Keratinocyte (primary cell): Measurements from ENCODE around the gene CA7. TPM values are rescaled to one million over a fixed set of nuclear protein-coding genes. Genes with fewer than 3 reads are reported as not detected.
A peak's percentile ranks its signal among the peaks of the same experiment; 100 is the strongest.

ENCODE experiments used
- DNase-seq: peaks from one replicate; pipeline ENCODE4 v3.0.0-alpha.2; 2011; ENCODE audit warnings: low read depth, missing footprints, low spot score
- FAIRE-seq: peaks from 2 replicates; lab custom pipeline; 2011; peaks lifted over from hg19 to GRCh38; lab: Jason Lieb, UNC
- H2AFZ ChIP-seq: 2 replicates; pipeline ENCODE4 v1.6.0; 2012; ENCODE audit warnings: low read length, control low read depth, inconsistent platforms; ENCODE audit not compliant: control insufficient read depth
- H3K27ac ChIP-seq: 2 replicates; pipeline ENCODE4 v1.5.1; 2011; ENCODE audit warnings: low read length; ENCODE audit not compliant: control insufficient read depth, insufficient read depth
- H3K27me3 ChIP-seq: 3 replicates; pipeline ENCODE4 v1.6.0; 2011; ENCODE audit warnings: low read length; ENCODE audit not compliant: control insufficient read depth, insufficient read depth; ENCODE audit errors: extremely low read depth
- H3K36me3 ChIP-seq, 2 experiments: 2 replicates in 1 of 2; 3 replicates in 1 of 2; pipeline ENCODE4 v1.5.1; 2011; ENCODE audit warnings: low read length in 2 of 2, mild to moderate bottlenecking in 1 of 2; ENCODE audit not compliant: control insufficient read depth in 2 of 2, insufficient read depth in 2 of 2; ENCODE audit errors: extremely low read depth in 1 of 2
- H3K4me1 ChIP-seq: 3 replicates; pipeline ENCODE4 v1.5.1; 2011; ENCODE audit warnings: low read length; ENCODE audit not compliant: control insufficient read depth, insufficient read depth; ENCODE audit errors: extremely low read depth
- H3K4me2 ChIP-seq: 3 replicates; pipeline ENCODE4 v1.6.0; 2011; ENCODE audit warnings: low read depth, low read length; ENCODE audit not compliant: control insufficient read depth, insufficient read depth; ENCODE audit errors: extremely low read depth
- H3K4me3 ChIP-seq, 3 experiments: fragments of 200-600 bp in 1 of 3; sonication (generic) in 1 of 3; 2 replicates in 2 of 3; 3 replicates in 1 of 3; pipeline ENCODE4 v1.5.1; 2011 to 2016; ENCODE audit warnings: low read length in 3 of 3, mild to moderate bottlenecking in 3 of 3, control low read depth in 2 of 3, inconsistent platforms in 1 of 3, low read depth in 1 of 3, mixed read lengths in 1 of 3, mixed run types in 1 of 3, moderate library complexity in 1 of 3; ENCODE audit not compliant: control insufficient read depth in 2 of 3, insufficient read depth in 2 of 3; ENCODE audit errors: extremely low read depth in 1 of 3
- H3K79me2 ChIP-seq: 2 replicates; pipeline ENCODE4 v1.6.0; 2012; ENCODE audit warnings: low read length; ENCODE audit not compliant: control insufficient read depth, insufficient read depth
- H3K9ac ChIP-seq: 3 replicates; pipeline ENCODE4 v1.6.0; 2011; ENCODE audit warnings: low read length; ENCODE audit not compliant: control insufficient read depth, insufficient read depth; ENCODE audit errors: extremely low read depth
- H3K9me1 ChIP-seq: 3 replicates; pipeline ENCODE4 v1.6.0; 2011; ENCODE audit warnings: low read length; ENCODE audit not compliant: control insufficient read depth, insufficient read depth; ENCODE audit errors: extremely low read depth
- H3K9me3 ChIP-seq: 2 replicates; pipeline ENCODE4 v1.5.1; 2012; ENCODE audit warnings: low read depth, low read length; ENCODE audit not compliant: control insufficient read depth
- H4K20me1 ChIP-seq: 3 replicates; pipeline ENCODE4 v1.6.0; 2011; ENCODE audit warnings: low read length; ENCODE audit not compliant: control insufficient read depth, insufficient read depth; ENCODE audit errors: extremely low read depth
- CTCF ChIP-seq, 3 experiments: IDR thresholded peaks in 1 of 3; conservative IDR thresholded peaks in 1 of 3; optimal IDR thresholded peaks in 1 of 3; 2 replicates in 2 of 3; 3 replicates in 1 of 3; pipeline versions ENCODE3 to v1.5.1; 2011; ENCODE audit warnings: low read length in 3 of 3, mild to moderate bottlenecking in 3 of 3, moderate library complexity in 2 of 3, control low read depth in 1 of 3, inconsistent platforms in 1 of 3; ENCODE audit not compliant: insufficient read depth in 2 of 3; ENCODE audit errors: extremely low read depth in 1 of 3
- EZH2 ChIP-seq: IDR thresholded peaks from one replicate; pipeline ENCODE4 v1.6.1; 2012; ENCODE audit warnings: inconsistent platforms, mild to moderate bottlenecking, low read length, moderate library complexity
- dilution Hi-C: fragments of 300-500 bp; cut with MboI; formaldehyde crosslinking; loops from one replicate; pipeline ENCODE4 v1.7.0; 2020; ENCODE audit warnings: low sequenced_read_pairs; ENCODE audit not compliant: extremely low pct_ligation_motif_present
- polyA plus RNA-seq, 5 experiments: library from polyadenylated mRNA; depleted of rRNA in 3 of 5; stranded (reverse) in 3 of 5; stranded (forward) in 1 of 5; unstranded in 1 of 5; fragments of >200 nt; gene quantifications; 1 replicate in 1 of 5; 2 replicates in 3 of 5; 3 replicates in 1 of 5; pipeline versions ENCODE4 v1.2.1 to v1.2.3, GENCODE V29; 2011 to 2012; ENCODE audit warnings: missing spikeins in 2 of 5, low read depth in 1 of 5, low replicate concordance in 1 of 5

Gene CA7
- polyA plus RNA-seq, 1 donor (not counting 4 experiments of a cell fraction or from before 2014, with no cell fraction given), result not detected

- TF ChIP-seq EZH2 (no peak), CTCF (optimal IDR thresholded peaks at IDR 0.05 in 1 of 3, IDR thresholded peaks at IDR 0.05 in 1 of 3, conservative IDR thresholded peaks at IDR 0.05 in 1 of 3; ENCODE audit: extremely low read depth in 1 of 3, insufficient read depth in 2 of 3, low read length in 3 of 3) (no peak)
- H2AFZ ChIP-seq, result no peak overlapping the region
- no peak overlapping the region for H3K9ac ChIP-seq
- no peak overlapping the region for H3K27ac ChIP-seq
- no peak overlapping the region for H3K4me2 ChIP-seq
- dilution Hi-C loops, result no loop called here
- DNase-seq (no peak), FAIRE-seq (no peak)
- H3K9me1 ChIP-seq, result no peaks in the 10 kb centered on the region
- no peaks in the 10 kb centered on the region for H3K36me3 ChIP-seq
- H3K4me1 ChIP-seq, result peaks cover 8% of the 10 kb centered on the region
- no peaks in the 10 kb centered on the region for H3K27me3 ChIP-seq
- H3K79me2 ChIP-seq, result no peaks in the 10 kb centered on the region
- H4K20me1 ChIP-seq, result no peaks in the 10 kb centered on the region
- H3K9me3 ChIP-seq, result no peaks in the 10 kb centered on the region
- no peak overlapping the region for H3K4me3 ChIP-seq
Observed at GRCh38 chr16:66871840-66872239, 27.6 kb downstream of the CA7 start.

- no peak for FAIRE-seq
- DNase-seq, result no peak
- H3K9ac ChIP-seq, result no peak overlapping the region
- H3K27me3 ChIP-seq, result no peaks in the 10 kb centered on the region
- no peaks in the 10 kb centered on the region for H3K79me2 ChIP-seq
- H3K36me3 ChIP-seq, result no peaks in the 10 kb centered on the region
- no peak for TF ChIP-seq EZH2
- no peak for TF ChIP-seq CTCF (optimal IDR thresholded peaks at IDR 0.05 in 1 of 3, IDR thresholded peaks at IDR 0.05 in 1 of 3, conservative IDR thresholded peaks at IDR 0.05 in 1 of 3; ENCODE audit: extremely low read depth in 1 of 3, insufficient read depth in 2 of 3, low read length in 3 of 3)
- H3K27ac ChIP-seq, result no peak overlapping the region
- H3K9me1 ChIP-seq, result no peaks in the 10 kb centered on the region
- H2AFZ ChIP-seq, result peak overlapping the region; percentile 18
- H3K4me3 ChIP-seq, result peak overlapping the region in 1 of 3 experiments; percentile 4
- peak overlapping the region; percentile 58 for H3K4me2 ChIP-seq
- dilution Hi-C loops, result no loop called here
- H3K4me1 ChIP-seq, result peaks cover 8% of the 10 kb centered on the region
- H4K20me1 ChIP-seq, result no peaks in the 10 kb centered on the region
- no peaks in the 10 kb centered on the region for H3K9me3 ChIP-seq
Observed at GRCh38 chr16:66872559-66872942, 28.3 kb downstream of the CA7 start.
